T-helper 22 cell (primary cell): Measurements from ENCODE around the gene S100Z.
"Not testable (repeated sequence)": the region's sequence is repeated elsewhere in the genome, so short reads cannot be mapped to it uniquely, and the experiment has no call there.

Experiments used
- DNase-seq: peaks from one replicate; pipeline ENCODE4 v3.0.0-alpha.2; 2020; ENCODE audit warnings: low read depth

S100Z gene

GRCh38 chr5:76874088-76874581 lies 24.3 kb downstream of the S100Z start:
- no peak for DNase-seq

- DNase-seq, result no peak
These were observed 39.0 kb downstream of the S100Z start for GRCh38 chr5:76888733-76889300.

DNA sequence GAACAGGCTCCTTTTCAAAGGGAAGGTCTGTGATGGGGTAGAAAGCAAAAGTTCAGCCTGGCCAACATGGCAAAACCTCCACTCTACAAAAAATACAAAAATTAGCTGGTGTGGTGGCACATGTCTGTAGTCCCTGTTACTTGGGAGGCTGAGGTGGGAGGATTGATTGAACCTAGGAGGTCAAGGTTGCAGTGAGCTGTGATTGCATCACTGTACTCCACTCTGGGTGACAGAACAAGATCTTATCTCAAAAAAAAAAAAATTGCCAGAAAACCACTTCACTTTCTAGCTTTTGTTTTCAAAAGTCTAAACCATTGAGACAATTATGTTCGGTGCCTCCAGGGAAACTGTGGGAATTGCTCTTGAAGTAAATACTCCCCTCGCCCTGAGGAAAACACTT lies 43.5 kb downstream of the S100Z start:
- DNase-seq, result no peak

DNA sequence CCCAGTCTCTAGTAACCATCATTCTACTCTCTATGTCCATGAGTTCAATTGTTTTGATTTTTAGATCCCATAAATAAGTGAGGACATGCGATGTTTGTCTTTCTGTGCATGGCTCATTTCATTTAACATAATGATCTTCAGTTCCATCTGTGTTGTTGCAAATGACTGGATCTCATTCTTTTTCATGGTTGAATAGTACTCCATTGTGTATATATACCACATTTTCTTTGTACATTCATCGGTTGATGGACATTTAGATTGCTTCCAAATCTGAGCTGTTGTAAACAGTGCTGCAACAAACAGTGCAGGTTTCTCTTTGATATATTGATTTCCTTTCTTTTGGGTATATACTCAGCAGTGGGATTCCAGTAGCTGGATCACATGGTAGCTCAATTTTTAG lies 46.4 kb downstream of the S100Z start:
- DNase-seq, result no peak

DNA sequence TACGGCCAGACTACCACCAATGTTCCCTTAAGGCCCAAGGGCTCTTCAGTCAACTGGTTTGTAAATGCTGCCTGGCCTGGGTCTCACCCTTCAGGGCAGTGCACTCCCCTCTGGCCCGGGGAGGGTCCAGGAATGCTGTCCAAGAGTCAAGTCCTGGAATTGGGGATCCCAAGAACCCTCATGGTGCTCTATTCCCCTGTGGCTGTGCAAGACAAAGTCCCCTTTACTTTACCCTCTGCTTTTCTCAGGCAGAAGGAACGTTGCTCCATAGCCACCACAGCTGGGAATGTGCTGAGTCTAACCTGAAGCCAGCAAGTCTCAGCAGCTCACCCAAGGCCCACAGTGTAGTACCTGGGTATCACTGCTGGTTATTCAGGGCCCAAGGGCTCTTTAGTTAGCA lies 51.7 kb downstream of the S100Z start:
- no peak for DNase-seq

GRCh38 chr5:76908166-76908565 lies 58.4 kb downstream of the S100Z start:
- no peak for DNase-seq

DNA sequence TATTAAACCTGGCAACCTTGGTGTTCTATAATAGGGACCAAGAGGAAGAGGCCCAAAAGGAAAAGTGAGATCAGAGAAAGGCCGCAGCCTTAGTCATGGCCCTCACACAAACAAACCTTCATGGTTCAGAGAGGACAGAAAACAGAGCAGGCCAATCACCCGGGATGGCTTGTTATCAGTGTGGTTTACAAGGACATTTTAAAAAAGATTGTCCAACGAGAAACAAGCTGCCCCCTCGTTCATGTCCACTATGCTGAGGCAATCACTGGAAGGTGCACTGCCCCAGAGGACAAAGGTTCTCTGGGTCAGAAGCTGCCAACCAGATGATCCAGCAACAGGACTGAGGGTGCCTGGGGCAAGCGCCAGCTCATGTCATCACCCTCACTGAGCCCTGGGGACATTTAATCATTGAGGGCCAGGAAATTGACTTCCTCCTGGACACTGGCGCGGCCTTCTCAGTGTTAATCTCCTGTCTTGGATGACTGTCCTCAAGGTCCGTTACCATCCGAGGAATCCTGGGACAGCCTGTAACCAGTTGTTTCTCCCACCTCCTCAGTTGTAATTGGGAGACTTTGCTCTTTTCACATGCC lies 60.6 kb downstream of the S100Z start:
- DNase-seq, result not testable (repeated sequence)

- DNase-seq, result not testable (repeated sequence)
These were observed 64.9 kb downstream of the S100Z start for GRCh38 chr5:76914671-76915070.

DNA sequence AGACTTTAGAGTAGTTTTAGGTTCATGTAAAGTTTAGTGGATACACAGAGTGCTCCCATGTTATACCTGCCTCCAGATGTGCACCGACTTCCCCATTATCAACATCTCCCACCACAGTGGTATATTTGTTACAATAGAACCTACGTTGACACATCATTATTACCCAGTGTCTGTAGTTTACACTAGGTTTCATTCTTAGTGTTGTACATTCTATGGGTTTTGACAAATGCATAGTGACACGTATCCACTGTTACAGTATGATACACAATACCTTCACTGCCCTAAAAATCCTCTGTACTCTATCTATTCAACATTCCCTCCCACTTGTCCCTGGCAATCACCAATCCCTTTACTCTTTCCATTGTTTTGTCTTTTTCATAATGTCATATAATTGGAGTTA lies 68.7 kb downstream of the S100Z start:
- DNase-seq, result no peak

- no peak for DNase-seq
These were observed 70.7 kb downstream of the S100Z start for GRCh38 chr5:76920491-76920890.

- no peak for DNase-seq
These were observed 76.7 kb downstream of the S100Z start for GRCh38 chr5:76926329-76927105.

DNA sequence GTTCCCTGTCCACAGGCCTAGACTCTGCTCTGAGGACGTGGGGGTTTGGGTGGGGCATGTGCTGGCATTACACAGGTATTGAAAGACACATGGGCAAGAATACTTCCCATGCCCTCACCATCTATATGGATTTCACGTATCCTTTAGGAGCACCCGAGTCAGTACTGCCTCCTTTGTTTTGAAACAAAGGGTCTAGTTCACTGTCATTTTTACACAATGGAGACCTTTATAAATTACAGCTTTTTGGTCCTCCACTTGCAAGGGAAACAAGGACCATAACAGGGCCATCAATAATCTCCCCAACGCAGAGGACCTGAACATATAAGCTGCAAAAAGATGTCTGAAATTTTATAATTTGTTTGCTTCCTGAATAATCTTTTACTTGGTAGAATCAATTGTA lies 78.1 kb downstream of the S100Z start:
- DNase-seq, result no peak

DNA sequence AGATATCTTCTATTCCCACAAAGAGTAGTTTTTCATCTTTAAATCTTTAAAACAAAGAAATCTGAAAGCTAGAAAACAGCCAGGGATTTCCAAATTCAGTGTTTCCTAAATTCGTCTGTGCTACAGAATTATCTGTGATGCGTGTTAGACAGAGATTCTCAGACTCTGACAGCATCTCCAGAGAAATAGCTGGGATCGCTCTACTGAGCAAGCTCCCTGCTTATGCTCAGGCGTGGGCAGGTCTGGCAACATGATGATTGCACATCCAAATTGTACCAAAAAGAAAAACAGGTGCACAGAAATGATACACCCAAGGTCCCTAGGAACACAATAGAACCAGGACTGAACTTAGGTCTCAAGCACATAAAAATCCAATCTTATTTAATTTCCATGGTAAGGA lies 80.3 kb downstream of the S100Z start:
- no peak for DNase-seq

- DNase-seq, result no peak
These were observed 88.4 kb downstream of the S100Z start for GRCh38 chr5:76938177-76938576.

- DNase-seq, result no peak
These were observed 91.2 kb downstream of the S100Z start for GRCh38 chr5:76941000-76941399.

- no peak for DNase-seq
These were observed 91.6 kb downstream of the S100Z start for GRCh38 chr5:76941442-76941841.

GRCh38 chr5:76942581-76942980 lies 92.8 kb downstream of the S100Z start:
- DNase-seq, result no peak

GRCh38 chr5:76943006-76943405 lies 93.2 kb downstream of the S100Z start:
- no peak for DNase-seq

GRCh38 chr5:76944638-76945037 lies 94.8 kb downstream of the S100Z start:
- DNase-seq, result no peak

- not testable (repeated sequence) for DNase-seq
These were observed 95.4 kb downstream of the S100Z start for GRCh38 chr5:76945238-76945637.

DNA sequence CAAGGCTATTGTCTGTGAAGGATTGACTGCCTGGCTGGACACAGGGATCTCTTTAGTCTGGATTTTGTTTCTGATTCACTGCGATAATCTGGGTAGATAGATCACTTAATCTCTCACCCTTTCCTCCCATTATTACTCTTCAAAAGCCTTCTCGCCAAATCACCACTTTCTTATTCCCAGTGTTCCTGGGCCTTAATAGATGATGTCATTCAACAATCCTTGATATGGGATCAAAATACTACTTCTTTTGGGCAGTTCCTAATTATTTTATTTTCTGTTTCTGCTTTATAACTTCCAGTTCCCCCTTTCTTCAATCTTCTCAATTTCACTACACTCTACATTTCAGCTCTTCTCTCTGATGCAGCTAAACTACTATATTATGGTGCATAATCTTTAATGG lies 96.3 kb downstream of the S100Z start:
- no peak for DNase-seq

- DNase-seq, result no peak
These were observed 97.3 kb downstream of the S100Z start for GRCh38 chr5:76947082-76947503.

GRCh38 chr5:76952795-76953536 lies 103.2 kb downstream of the S100Z start, which contains the start of gene CRHBP:
CRHBP (plus strand) TSS chr5:76953045; CDS start chr5:76953135, 90 bp downstream.
- DNase-seq, result no peak
